HG03442 (cell line): Measurements from ENCODE around the gene ANKEF1.

Source experiments
- ATAC-seq: cut with Tn5 transposase; IDR thresholded peaks from one replicate; pipeline ENCODE4 v1.9.1; 2021; ENCODE audit warnings: mild to moderate bottlenecking, moderate library complexity; ENCODE audit not compliant: unreplicated experiment

Gene ANKEF1

GRCh38 chr20:10078403-10078802 lies 43.6 kb downstream of the ANKEF1 start:
- ATAC-seq: no peak

DNA sequence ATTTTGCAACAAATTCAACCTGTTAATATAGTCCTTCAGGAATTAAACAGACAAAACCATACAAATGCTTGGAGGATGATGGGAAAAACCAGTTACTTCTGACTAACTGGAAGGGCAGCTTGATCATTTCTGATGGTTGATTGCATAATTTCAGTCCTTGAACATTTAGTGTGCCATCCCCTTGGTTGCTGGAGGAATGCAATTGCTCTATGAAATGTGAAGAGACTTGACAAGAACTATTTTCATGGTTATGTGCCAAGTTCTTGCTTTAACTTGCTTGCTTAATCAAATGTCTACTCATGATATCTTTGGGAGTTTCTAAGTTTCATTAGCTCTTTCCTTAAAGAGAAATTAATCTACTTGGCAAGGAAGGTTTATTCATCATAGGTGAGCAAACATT lies 45.2 kb downstream of the ANKEF1 start:
- no peak for ATAC-seq

DNA sequence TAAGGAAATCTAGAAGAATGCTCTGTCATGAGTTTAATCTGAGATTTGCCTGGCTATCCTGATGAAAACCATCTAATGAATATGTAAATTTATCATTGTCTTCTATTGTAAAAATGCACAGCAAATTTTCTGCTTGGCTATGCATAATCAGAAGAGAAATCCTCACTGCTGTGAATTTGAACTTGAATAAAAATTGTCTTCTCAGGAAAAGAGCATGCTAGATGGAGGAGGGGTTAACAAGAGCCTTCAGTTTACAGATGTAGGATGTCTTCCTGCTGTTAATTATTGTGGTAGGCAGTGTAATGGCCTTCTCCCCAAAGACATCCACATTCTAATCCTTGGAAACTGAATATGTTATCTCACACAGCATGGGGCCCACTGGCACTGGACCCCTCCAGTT lies 45.8 kb downstream of the ANKEF1 start:
- no peak for ATAC-seq

GRCh38 chr20:10089871-10090587 lies 55.2 kb downstream of the ANKEF1 start:
- no peak for ATAC-seq

GRCh38 chr20:10090588-10091166 lies 55.9 kb downstream of the ANKEF1 start:
- ATAC-seq: peak; percentile 90

- ATAC-seq: no peak
These were observed 58.4 kb downstream of the ANKEF1 start for GRCh38 chr20:10093087-10093591.

DNA sequence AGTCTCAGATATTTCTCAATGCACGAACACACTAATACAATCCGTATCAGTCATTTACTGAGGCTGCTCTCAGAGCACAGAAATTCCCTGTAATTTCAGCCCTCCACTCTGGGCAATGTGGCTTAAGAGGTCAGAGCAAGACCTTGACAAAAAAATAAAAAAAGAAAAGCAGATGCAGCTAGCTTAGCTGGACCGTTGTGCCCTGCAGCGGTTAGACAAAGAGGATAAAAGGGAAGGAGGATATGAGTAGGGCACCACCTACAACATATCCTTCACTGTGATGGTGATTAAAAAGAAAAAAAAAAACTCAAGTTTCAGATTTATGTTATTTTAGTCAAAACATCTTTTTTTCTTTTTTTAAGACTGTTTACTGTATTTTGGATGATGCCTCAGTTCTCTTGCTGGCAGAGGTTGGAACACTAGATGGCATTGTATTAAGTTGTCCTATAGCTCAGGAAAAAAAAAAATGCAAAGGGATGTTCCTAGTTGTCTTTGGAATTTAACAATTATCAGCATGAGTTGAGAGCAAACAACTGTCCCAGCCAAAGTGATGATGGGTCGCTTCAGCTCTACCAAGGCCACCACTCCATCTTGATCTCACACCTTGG lies 59.9 kb downstream of the ANKEF1 start:
- no peak for ATAC-seq

GRCh38 chr20:10096790-10097189 lies 62.0 kb downstream of the ANKEF1 start:
- ATAC-seq: no peak

DNA sequence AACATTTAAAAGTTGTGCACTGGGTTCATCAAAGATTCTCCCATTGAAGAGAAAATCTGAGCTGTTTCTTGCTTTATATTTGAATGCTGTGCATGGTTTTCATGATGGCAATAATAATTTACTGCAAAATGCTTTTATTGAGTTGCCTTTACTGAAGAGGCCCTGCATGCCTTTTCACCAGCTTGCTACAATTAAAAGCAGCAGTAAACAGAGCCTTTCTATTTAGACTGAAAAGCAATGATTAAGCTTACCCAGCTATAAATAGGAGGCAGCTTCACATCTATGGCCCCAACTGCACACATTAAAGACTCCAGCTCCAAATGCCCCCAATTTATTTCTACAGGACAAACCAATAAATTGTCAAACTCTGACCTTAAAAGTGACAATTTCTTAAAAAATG lies 70.3 kb downstream of the ANKEF1 start:
- no peak for ATAC-seq
